HEK293 (cell line): ENCODE data around the gene EMC9.

Source experiments
- CTCF ChIP-seq: fragments of 450-650 bp; formaldehyde crosslinking; IDR thresholded peaks from 2 replicates; pipeline ENCODE4 v1.5.1; 2016; ENCODE audit warnings: missing biosample characterization, missing genetic modification characterization
- SP2 ChIP-seq: fragments of 450-650 bp; formaldehyde crosslinking; IDR thresholded peaks from 2 replicates; pipeline ENCODE4 v1.5.1; 2016; ENCODE audit warnings: missing biosample characterization, missing genetic modification characterization
- ZBTB44 ChIP-seq: fragments of 450-650 bp; IDR thresholded peaks from 2 replicates; pipeline ENCODE4 v1.5.1; 2018; ENCODE audit warnings: missing biosample characterization, mild to moderate bottlenecking, missing genetic modification characterization
- ZFP3 ChIP-seq: fragments of 450-650 bp; formaldehyde crosslinking; IDR thresholded peaks from 2 replicates; pipeline ENCODE4 v1.5.1; 2016; ENCODE audit warnings: low read depth, missing biosample characterization, missing genetic modification characterization
- ZNF362 ChIP-seq: fragments of 450-650 bp; formaldehyde crosslinking; IDR thresholded peaks from 2 replicates; pipeline ENCODE4 v1.5.1; 2016; ENCODE audit warnings: missing biosample characterization, missing genetic modification characterization
- ZNF530 ChIP-seq: fragments of 450-650 bp; formaldehyde crosslinking; IDR thresholded peaks from 2 replicates; pipeline ENCODE4 v1.5.1; 2016; ENCODE audit warnings: low read depth, missing biosample characterization, missing genetic modification characterization
- ZNF830 ChIP-seq: fragments of 450-650 bp; IDR thresholded peaks from 2 replicates; pipeline ENCODE4 v1.5.0; 2018; ENCODE audit warnings: missing biosample characterization, missing genetic modification characterization, low read depth, mild to moderate bottlenecking, moderate library complexity

DNA sequence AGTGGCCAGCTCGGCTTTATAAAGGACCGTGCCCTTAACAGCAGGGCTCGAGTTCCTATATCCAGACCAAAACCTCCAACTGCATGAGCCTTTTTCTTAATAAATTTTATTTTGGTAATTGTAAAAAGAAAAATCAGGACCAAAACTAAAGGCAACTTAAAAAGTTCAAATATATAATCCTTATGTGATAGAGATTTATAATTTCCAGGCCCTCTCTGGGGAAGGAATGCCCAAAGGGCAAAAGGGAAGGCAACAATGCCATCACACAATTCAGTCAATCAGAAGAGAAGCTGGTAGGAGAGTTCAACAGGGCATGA is 47.6 kb upstream of the EMC9 start:
- TF ChIP-seq ZNF362 (tag by site-specific recombination) (no peak), SP2 (no peak), ZNF530 (tag by site-specific recombination) (no peak), ZNF830 (tag by site-specific recombination) (no peak), CTCF (tag by site-specific recombination) (no peak), ZBTB44 (no peak), ZFP3 (tag by site-specific recombination) (no peak)
